Smooth muscle cell of the coronary artery (primary cell): ENCODE measurements around the gene ATXN7L3B. TPM values are rescaled to one million over a fixed set of nuclear protein-coding genes. Genes with fewer than 3 reads are reported as not detected.

ENCODE experiments used
- total RNA-seq: library from RNA; depleted of rRNA; stranded (reverse); fragments of >200 nt; gene quantifications from 2 replicates; pipeline ENCODE4 v1.2.3, GENCODE V29; 2014; ENCODE audit warnings: low replicate concordance

The ATXN7L3B gene
- total RNA-seq = 13.1 and 18.7 TPM in 2 replicates

GRCh38 chr12:74537707-74538385 is at the start of gene ATXN7L3B:
TSS of gene ATXN7L3B (plus strand) at chr12:74537835. CDS start at chr12:74538113, 278 bp downstream.

